Liver (tissue), 9 donors: ENCODE data around the gene ANKDD1B. TPM values are rescaled to one million over a fixed set of nuclear protein-coding genes. Genes with fewer than 3 reads are reported as not detected.

Experiments
- DNase-seq: peaks from one replicate; pipeline ENCODE4 v3.0.0-alpha.2; 2017; ENCODE audit warnings: low spot score
- H3K27ac ChIP-seq, 2 donors: one replicate each; pipeline ENCODE4 v1.7.0; 2013; ENCODE audit warnings: inconsistent platforms in 2 of 2, low read length in 2 of 2, control low read depth in 1 of 2, low read depth in 1 of 2, mild to moderate bottlenecking in 1 of 2
- H3K27me3 ChIP-seq, 4 donors: one replicate each; pipeline versions ENCODE4 v1.6.1 to v1.7.0; 2013; ENCODE audit warnings: low read length in 3 of 4, inconsistent platforms in 1 of 4, mild to moderate bottlenecking in 1 of 4, moderate library complexity in 1 of 4; ENCODE audit not compliant: control insufficient read depth in 4 of 4, insufficient read depth in 4 of 4
- H3K36me3 ChIP-seq, 4 donors: one replicate each; pipeline versions ENCODE4 v1.6.1 to v1.7.0; 2013; ENCODE audit warnings: low read length in 3 of 4, mild to moderate bottlenecking in 3 of 4, low read depth in 1 of 4, moderate library complexity in 1 of 4; ENCODE audit not compliant: control insufficient read depth in 4 of 4, insufficient read depth in 3 of 4
- H3K4me1 ChIP-seq, 4 donors: one replicate each; pipeline versions ENCODE4 v1.6.1 to v1.7.0; 2013; ENCODE audit warnings: low read length in 3 of 4, mild to moderate bottlenecking in 3 of 4, moderate library complexity in 1 of 4; ENCODE audit not compliant: control insufficient read depth in 4 of 4, insufficient read depth in 4 of 4
- H3K4me3 ChIP-seq, 3 donors: one replicate each; pipeline versions ENCODE4 v1.6.1 to v1.7.0; 2013; ENCODE audit warnings: low read length in 3 of 3, control low read depth in 1 of 3, low read depth in 1 of 3, mild to moderate bottlenecking in 1 of 3
- H3K9ac ChIP-seq, 2 donors: one replicate each; pipeline ENCODE4 v1.7.0; 2013; ENCODE audit warnings: low read length in 2 of 2, mild to moderate bottlenecking in 2 of 2, moderate library complexity in 2 of 2, control low read depth in 1 of 2, low read depth in 1 of 2
- H3K9me3 ChIP-seq, 4 donors: one replicate each; pipeline versions ENCODE4 v1.6.1 to v1.7.0; 2013; ENCODE audit warnings: low read length in 3 of 4; ENCODE audit not compliant: control insufficient read depth in 4 of 4
- EGR1 ChIP-seq, 2 donors: IDR thresholded peaks; 2 replicates each; pipeline ENCODE4 v1.6.1; 2016 to 2018; ENCODE audit warnings: antibody characterized with exemption in 2 of 2, low read depth in 2 of 2
- FOXA1 ChIP-seq: IDR thresholded peaks from 2 replicates; pipeline ENCODE4 v1.6.1; 2016; ENCODE audit warnings: antibody characterized with exemption
- FOXA2 ChIP-seq: IDR thresholded peaks from 2 replicates; pipeline ENCODE4 v1.6.1; 2016; ENCODE audit warnings: antibody characterized with exemption
- HNF4A ChIP-seq, 2 donors: conservative IDR thresholded peaks; 2 replicates each; pipeline ENCODE4 v1.6.1; 2016; ENCODE audit warnings: antibody characterized with exemption in 2 of 2, mild to moderate bottlenecking in 2 of 2
- JUND ChIP-seq, 2 donors: IDR thresholded peaks; 2 replicates each; pipeline ENCODE4 v1.6.1; 2016; ENCODE audit warnings: antibody characterized with exemption in 2 of 2
- NR2F2 ChIP-seq: IDR thresholded peaks from 2 replicates; pipeline ENCODE4 v1.6.1; 2016; ENCODE audit warnings: antibody characterized with exemption
- RAD21 ChIP-seq, 2 donors: IDR thresholded peaks; 2 replicates each; pipeline ENCODE4 v1.6.1; 2016; ENCODE audit warnings: antibody characterized with exemption in 2 of 2, mild to moderate bottlenecking in 2 of 2
- RXRA ChIP-seq, 2 donors: IDR thresholded peaks; 2 replicates each; pipeline ENCODE4 v1.6.1; 2017 to 2018; ENCODE audit warnings: antibody characterized with exemption in 2 of 2, mild to moderate bottlenecking in 1 of 2
- YY1 ChIP-seq: IDR thresholded peaks from 2 replicates; pipeline ENCODE4 v1.6.1; 2016; ENCODE audit warnings: antibody characterized with exemption, mild to moderate bottlenecking
- whole genome bisulfite sequencing: extraction: QIAGEN DNeasy Blood & Tissue Kit; methylation state at CpG from one replicate; pipeline ENCODE4 v1.1.7; 2013; 5-methylcytosine and 5-hydroxymethylcytosine counted together
- polyA plus RNA-seq, 2 donors: library from polyadenylated mRNA; stranded (reverse) in 1 of 2; unstranded in 1 of 2; fragments of 200-250 nt in 1 of 2; fragments of >200 nt in 1 of 2; fragmentation: Nextera tagmentation in 1 of 2; extraction: Ambion mirVana in 1 of 2; gene quantifications; one replicate each; pipeline versions ENCODE4 v1.2.1 to v1.2.3, GENCODE V29; 2013 to 2015
- total RNA-seq, 2 donors: library from RNA; depleted of rRNA; stranded (reverse); fragments of >200 nt; gene quantifications; one replicate each; pipeline ENCODE4 v1.2.3, GENCODE V29; 2014
- TF ChIP-seq, protein P1 (sequence below): IDR thresholded peaks from 2 replicates; pipeline ENCODE4 v1.6.1; 2016; ENCODE audit warnings: antibody characterized with exemption, mild to moderate bottlenecking
- TF ChIP-seq, protein P2 (sequence below): IDR thresholded peaks from 2 replicates; pipeline ENCODE4 v1.6.1; 2016; ENCODE audit warnings: antibody characterized with exemption
- TF ChIP-seq, protein P3 (sequence below): fragments of 150-350 bp; IDR thresholded peaks from 2 replicates; pipeline ENCODE4 v1.5.1; 2017; ENCODE audit warnings: improper control_type of control experiment, low read depth, low read length; ENCODE audit not compliant: missing input control
- TF ChIP-seq, protein P4 (sequence below): IDR thresholded peaks from 2 replicates; pipeline ENCODE4 v1.6.1; 2016; ENCODE audit warnings: antibody characterized with exemption
- donor health status: healthy.
- donor health status: healthy.
- donor health status: healthy.
- donor health status: healthy.
- donor health status: healthy.

The ANKDD1B gene
- total and polyA plus RNA-seq, 4 donors: 0.05 to 1.4 (median 0.52) TPM

DNA sequence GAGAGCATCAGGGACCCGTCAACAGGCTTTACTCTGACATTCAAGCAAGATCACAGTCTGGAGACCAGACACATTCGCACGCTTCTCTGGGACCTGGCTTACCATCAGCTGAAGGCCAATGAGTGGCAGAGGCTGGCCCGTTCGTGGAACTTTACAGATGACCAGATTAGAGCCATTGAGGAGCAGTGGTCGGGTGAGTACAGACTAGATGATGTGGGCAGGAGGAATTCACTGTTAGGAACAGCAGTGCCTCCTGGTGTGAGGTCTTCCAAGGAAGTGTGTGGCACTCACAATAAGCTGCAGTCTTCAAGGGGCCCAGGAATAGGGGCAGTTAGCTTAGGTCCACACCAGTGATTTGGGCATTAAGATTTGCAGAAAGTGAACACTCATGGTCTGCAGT lies 55.5 kb downstream of the ANKDD1B start:
- WGBS: 94% methylated on average over 6 of the region's 6 CpGs
- TF ChIP-seq YY1 (no peak), HNF4A (conservative IDR thresholded peaks at IDR 0.05) (no peak), FOXA2 (no peak), RAD21 (IDR thresholded peaks at IDR 0.05) (no peak)
- TF ChIP-seq, protein P1, sequence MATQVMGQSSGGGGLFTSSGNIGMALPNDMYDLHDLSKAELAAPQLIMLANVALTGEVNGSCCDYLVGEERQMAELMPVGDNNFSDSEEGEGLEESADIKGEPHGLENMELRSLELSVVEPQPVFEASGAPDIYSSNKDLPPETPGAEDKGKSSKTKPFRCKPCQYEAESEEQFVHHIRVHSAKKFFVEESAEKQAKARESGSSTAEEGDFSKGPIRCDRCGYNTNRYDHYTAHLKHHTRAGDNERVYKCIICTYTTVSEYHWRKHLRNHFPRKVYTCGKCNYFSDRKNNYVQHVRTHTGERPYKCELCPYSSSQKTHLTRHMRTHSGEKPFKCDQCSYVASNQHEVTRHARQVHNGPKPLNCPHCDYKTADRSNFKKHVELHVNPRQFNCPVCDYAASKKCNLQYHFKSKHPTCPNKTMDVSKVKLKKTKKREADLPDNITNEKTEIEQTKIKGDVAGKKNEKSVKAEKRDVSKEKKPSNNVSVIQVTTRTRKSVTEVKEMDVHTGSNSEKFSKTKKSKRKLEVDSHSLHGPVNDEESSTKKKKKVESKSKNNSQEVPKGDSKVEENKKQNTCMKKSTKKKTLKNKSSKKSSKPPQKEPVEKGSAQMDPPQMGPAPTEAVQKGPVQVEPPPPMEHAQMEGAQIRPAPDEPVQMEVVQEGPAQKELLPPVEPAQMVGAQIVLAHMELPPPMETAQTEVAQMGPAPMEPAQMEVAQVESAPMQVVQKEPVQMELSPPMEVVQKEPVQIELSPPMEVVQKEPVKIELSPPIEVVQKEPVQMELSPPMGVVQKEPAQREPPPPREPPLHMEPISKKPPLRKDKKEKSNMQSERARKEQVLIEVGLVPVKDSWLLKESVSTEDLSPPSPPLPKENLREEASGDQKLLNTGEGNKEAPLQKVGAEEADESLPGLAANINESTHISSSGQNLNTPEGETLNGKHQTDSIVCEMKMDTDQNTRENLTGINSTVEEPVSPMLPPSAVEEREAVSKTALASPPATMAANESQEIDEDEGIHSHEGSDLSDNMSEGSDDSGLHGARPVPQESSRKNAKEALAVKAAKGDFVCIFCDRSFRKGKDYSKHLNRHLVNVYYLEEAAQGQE: no peak
- TF ChIP-seq, protein P2, sequence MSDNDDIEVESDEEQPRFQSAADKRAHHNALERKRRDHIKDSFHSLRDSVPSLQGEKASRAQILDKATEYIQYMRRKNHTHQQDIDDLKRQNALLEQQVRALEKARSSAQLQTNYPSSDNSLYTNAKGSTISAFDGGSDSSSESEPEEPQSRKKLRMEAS: no peak
- no peaks in the 10 kb centered on the region for H3K36me3 ChIP-seq
- H3K9ac ChIP-seq: no peak overlapping the region
- no peak for DNase-seq
- no peak overlapping the region for H3K27ac ChIP-seq
- H3K9me3 ChIP-seq: no peaks in the 10 kb centered on the region
- no peak overlapping the region for H3K4me3 ChIP-seq
- peaks cover 0 to 15% (median 4%) of the 10 kb centered on the region in 4 donors for H3K4me1 ChIP-seq
- no peaks in the 10 kb centered on the region for H3K27me3 ChIP-seq

DNA sequence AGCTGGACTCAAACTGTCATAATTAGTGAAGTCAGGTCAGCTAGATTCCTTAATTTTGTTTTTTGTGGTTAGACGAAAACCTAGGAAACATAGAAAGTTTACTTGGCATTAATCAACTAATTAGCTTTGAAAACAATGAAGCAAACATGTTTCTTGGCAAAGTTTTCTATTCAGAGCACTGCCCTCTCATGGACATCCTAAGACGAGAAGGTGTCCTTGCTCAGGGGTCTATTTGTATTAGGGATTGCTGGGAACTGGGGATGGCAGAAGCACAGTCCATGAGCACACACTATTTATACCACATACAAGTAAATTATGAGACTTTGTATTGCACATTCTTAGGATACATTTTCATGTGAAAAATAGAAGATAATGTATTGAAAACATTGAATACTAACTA lies 56.3 kb downstream of the ANKDD1B start:
- H3K9me3 ChIP-seq: no peaks in the 10 kb centered on the region
- H3K27ac ChIP-seq: no peak overlapping the region

More for the DNA sequence above, 56.3 kb downstream of the ANKDD1B start:
- no peak for TF ChIP-seq FOXA2
- no peak for TF ChIP-seq HNF4A (conservative IDR thresholded peaks at IDR 0.05)
- no peak for TF ChIP-seq YY1
- TF ChIP-seq, protein P3, sequence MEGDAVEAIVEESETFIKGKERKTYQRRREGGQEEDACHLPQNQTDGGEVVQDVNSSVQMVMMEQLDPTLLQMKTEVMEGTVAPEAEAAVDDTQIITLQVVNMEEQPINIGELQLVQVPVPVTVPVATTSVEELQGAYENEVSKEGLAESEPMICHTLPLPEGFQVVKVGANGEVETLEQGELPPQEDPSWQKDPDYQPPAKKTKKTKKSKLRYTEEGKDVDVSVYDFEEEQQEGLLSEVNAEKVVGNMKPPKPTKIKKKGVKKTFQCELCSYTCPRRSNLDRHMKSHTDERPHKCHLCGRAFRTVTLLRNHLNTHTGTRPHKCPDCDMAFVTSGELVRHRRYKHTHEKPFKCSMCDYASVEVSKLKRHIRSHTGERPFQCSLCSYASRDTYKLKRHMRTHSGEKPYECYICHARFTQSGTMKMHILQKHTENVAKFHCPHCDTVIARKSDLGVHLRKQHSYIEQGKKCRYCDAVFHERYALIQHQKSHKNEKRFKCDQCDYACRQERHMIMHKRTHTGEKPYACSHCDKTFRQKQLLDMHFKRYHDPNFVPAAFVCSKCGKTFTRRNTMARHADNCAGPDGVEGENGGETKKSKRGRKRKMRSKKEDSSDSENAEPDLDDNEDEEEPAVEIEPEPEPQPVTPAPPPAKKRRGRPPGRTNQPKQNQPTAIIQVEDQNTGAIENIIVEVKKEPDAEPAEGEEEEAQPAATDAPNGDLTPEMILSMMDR: no peak
- no peak for TF ChIP-seq NR2F2
- TF ChIP-seq RXRA (IDR thresholded peaks at IDR 0.05): no peak
- no peak for TF ChIP-seq EGR1 (IDR thresholded peaks at IDR 0.05; ENCODE audit: low read depth in 2 of 2)
- TF ChIP-seq RAD21 (IDR thresholded peaks at IDR 0.05): no peak
- TF ChIP-seq, protein P2: no peak
- no peak for TF ChIP-seq JUND (IDR thresholded peaks at IDR 0.05)
- TF ChIP-seq, protein P4, sequence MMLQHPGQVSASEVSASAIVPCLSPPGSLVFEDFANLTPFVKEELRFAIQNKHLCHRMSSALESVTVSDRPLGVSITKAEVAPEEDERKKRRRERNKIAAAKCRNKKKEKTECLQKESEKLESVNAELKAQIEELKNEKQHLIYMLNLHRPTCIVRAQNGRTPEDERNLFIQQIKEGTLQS: no peak
- no peak for TF ChIP-seq FOXA1
- TF ChIP-seq, protein P1: no peak
- H3K27me3 ChIP-seq: no peaks in the 10 kb centered on the region
- no peak for DNase-seq
- peaks cover 0 to 15% (median 4%) of the 10 kb centered on the region in 4 donors for H3K4me1 ChIP-seq
- no peaks in the 10 kb centered on the region for H3K36me3 ChIP-seq
- no peak overlapping the region for H3K4me3 ChIP-seq
- 68% methylated on average over 2 of the region's 2 CpGs for WGBS
- no peak overlapping the region for H3K9ac ChIP-seq
